HCT116 (cell line): ENCODE results near the gene PADI4. TPM values are rescaled to one million over a fixed set of nuclear protein-coding genes. Genes with fewer than 3 reads are reported as not detected.

Source experiments
- ATAC-seq: fragments of 200-7000 bp; cut with Tn5 transposase; 2 replicates; pipeline ENCODE4 v1.9.1; 2020; ENCODE audit warnings: mild to moderate bottlenecking, moderate library complexity
- BruUV-seq: library from RNA; stranded (reverse); fragments of 400-500 nt; replicated peaks from 2 replicates; lab custom pipeline; 2021; lab: Mats Ljungman, UMichigan
- CTCF ChIA-PET: fragments of 300-600 bp; sonication (Branson Sonifier 250); formaldehyde crosslinking; loops from one replicate; lab custom pipeline; 2021; ENCODE audit warnings: antibody characterized with exemption; lab: Charles Lee
- POLR2A ChIA-PET: fragments of 300-600, 350-600 bp; sonication (Branson Sonifier 250); formaldehyde crosslinking; loops from one replicate; lab custom pipeline; 2021; ENCODE audit warnings: antibody characterized with exemption; lab: Charles Lee
- RAD21 ChIA-PET, 2 experiments: fragments of 300-600 bp; sonication (Branson Sonifier 250); formaldehyde crosslinking; loops; one replicate each; lab custom pipeline; 2023; ENCODE audit warnings: low total read pairs in 2 of 2; ENCODE audit not compliant: uncharacterized antibody in 2 of 2, unreplicated experiment in 2 of 2, low non-redundant PET in 1 of 2; lab: Charles Lee
- DNase-seq: peaks from one replicate; pipeline ENCODE4 v3.0.0-alpha.2; 2010; ENCODE audit warnings: low read depth, low spot score
- H2AFZ ChIP-seq: fragments of 200-600 bp; shearing (Covaris generic), sonication (generic); 2 replicates; pipeline ENCODE4 v1.6.1; 2017; ENCODE audit warnings: low read depth, mixed run types, mixed read lengths, antibody characterized with exemption, low read length; ENCODE audit not compliant: poor library complexity, severe bottlenecking
- H3K27ac ChIP-seq: 2 replicates; pipeline ENCODE4 v1.5.1; 2012; ENCODE audit warnings: low read depth, low read length
- H3K27me3 ChIP-seq: fragments of 200-600 bp; sonication (generic); 2 replicates; pipeline ENCODE4 v1.6.1; 2016; ENCODE audit warnings: mixed run types, low read length, mixed read lengths; ENCODE audit not compliant: insufficient read depth
- H3K36me3 ChIP-seq, 2 experiments: fragments of 200-500 bp in 1 of 2; fragments of 200-600 bp in 1 of 2; sonication (Bioruptor generic) in 1 of 2; sonication (generic) in 1 of 2; 2 replicates each; pipeline versions ENCODE4 v1.5.1 to v1.6.1; 2014 to 2016; ENCODE audit warnings: low read length in 2 of 2, inconsistent platforms in 1 of 2, mixed read lengths in 1 of 2, mixed run types in 1 of 2; ENCODE audit not compliant: insufficient read depth in 2 of 2, control insufficient read depth in 1 of 2
- H3K4me1 ChIP-seq, 2 experiments: fragments of 200-600 bp in 1 of 2; sonication (generic) in 1 of 2; 2 replicates each; pipeline versions ENCODE4 v1.5.1 to v1.6.1; 2012 to 2017; ENCODE audit warnings: low read length in 2 of 2, inconsistent platforms in 1 of 2, mild to moderate bottlenecking in 1 of 2, mixed read lengths in 1 of 2, mixed run types in 1 of 2, moderate library complexity in 1 of 2; ENCODE audit not compliant: insufficient read depth in 2 of 2, control insufficient read depth in 1 of 2
- H3K4me2 ChIP-seq: fragments of 200-600 bp; sonication (generic); 2 replicates; pipeline ENCODE4 v1.6.1; 2017; ENCODE audit warnings: mixed run types, low read length, mixed read lengths
- H3K4me3 ChIP-seq, 2 experiments: fragments of 200-600 bp in 1 of 2; sonication (generic) in 1 of 2; replicated peaks in 1 of 2; 2 replicates each; pipeline ENCODE4 v1.5.1; 2011 to 2016; ENCODE audit warnings: low read length in 2 of 2, control low read depth in 1 of 2, low read depth in 1 of 2, mild to moderate bottlenecking in 1 of 2, mixed read lengths in 1 of 2, mixed run types in 1 of 2
- H3K79me2 ChIP-seq: fragments of 200-600 bp; sonication (generic); 2 replicates; pipeline ENCODE4 v1.6.1; 2017; ENCODE audit warnings: mild to moderate bottlenecking, mixed run types, low read length, moderate library complexity, mixed read lengths; ENCODE audit not compliant: insufficient read depth
- H3K9ac ChIP-seq: fragments of 200-600 bp; sonication (generic); 2 replicates; pipeline ENCODE4 v1.6.1; 2016; ENCODE audit warnings: low read length, mixed read lengths
- H3K9me2 ChIP-seq: fragments of 200-600 bp; sonication (generic), shearing (Covaris generic); 2 replicates; pipeline ENCODE4 v1.6.1; 2017; ENCODE audit warnings: mixed run types, mild to moderate bottlenecking, moderate library complexity; ENCODE audit not compliant: insufficient read depth
- H3K9me3 ChIP-seq, 2 experiments: fragments of 200-500 bp in 1 of 2; fragments of 200-600 bp in 1 of 2; sonication (Bioruptor generic) in 1 of 2; sonication (generic) in 1 of 2; 2 replicates each; pipeline ENCODE4 v1.6.1; 2014 to 2017; ENCODE audit warnings: low read length in 2 of 2, mixed read lengths in 2 of 2, inconsistent platforms in 1 of 2, low read depth in 1 of 2, mild to moderate bottlenecking in 1 of 2, mixed run types in 1 of 2, moderate library complexity in 1 of 2; ENCODE audit not compliant: control insufficient read depth in 1 of 2, insufficient read depth in 1 of 2
- H4K20me1 ChIP-seq: fragments of 200-600 bp; sonication (generic), shearing (Covaris generic); 2 replicates; pipeline ENCODE4 v1.6.1; 2017; ENCODE audit warnings: mixed run types, mild to moderate bottlenecking, moderate library complexity; ENCODE audit not compliant: insufficient read depth
- CBX3 ChIP-seq: IDR thresholded peaks from 2 replicates; pipeline ENCODE4 v1.6.1; 2012; ENCODE audit warnings: low read depth
- CEBPB ChIP-seq: IDR thresholded peaks from 2 replicates; pipeline ENCODE4 v1.6.1; 2012; ENCODE audit warnings: low read depth
- EGR1 ChIP-seq: IDR thresholded peaks from 2 replicates; pipeline ENCODE4 v1.6.1; 2012; ENCODE audit warnings: low read depth
- EZH2phosphoT487 ChIP-seq: fragments of 200-600 bp; IDR thresholded peaks from 2 replicates; pipeline ENCODE4 v1.6.1; 2018; ENCODE audit warnings: antibody characterized with exemption, borderline replicate concordance
- JUND ChIP-seq: IDR thresholded peaks from 2 replicates; pipeline ENCODE4 v1.6.1; 2012
- SIN3A ChIP-seq: IDR thresholded peaks from 2 replicates; pipeline ENCODE4 v1.6.1; 2012; ENCODE audit warnings: low read depth
- TCF7L2 ChIP-seq: IDR thresholded peaks from 2 replicates; pipeline ENCODE4 v1.7.0; 2011; ENCODE audit warnings: borderline replicate concordance, inconsistent platforms; ENCODE audit not compliant: insufficient read depth, insufficient read length; ENCODE audit errors: extremely low read depth
- YY1 ChIP-seq: IDR thresholded peaks from 2 replicates; pipeline ENCODE4 v1.6.1; 2011; ENCODE audit warnings: low read length, low read depth, moderate library complexity, mild to moderate bottlenecking; ENCODE audit not compliant: insufficient replicate concordance; ENCODE audit errors: extremely low read depth
- intact Hi-C: fragments of 100-400 bp; cut with micrococcal nuclease; formaldehyde crosslinking; loops from 2 replicates; pipeline ENCODE4 v1.10.0; 2022
- total RNA-seq: library from RNA; stranded (reverse); gene quantifications from one replicate; pipeline ENCODE4 v1.2.1, GENCODE V29; 2021; ENCODE audit not compliant: unreplicated experiment
- TF ChIP-seq, protein P1 (sequence below): IDR thresholded peaks from 2 replicates; pipeline ENCODE4 v1.6.1; 2012
- TF ChIP-seq, protein P2 (sequence below), 3 experiments: fragments of 200-600 bp in 1 of 3; sonication (generic) in 1 of 3; IDR thresholded peaks in 2 of 3; conservative IDR thresholded peaks in 1 of 3; 2 replicates each; pipeline ENCODE4 v1.5.1; 2012 to 2017; ENCODE audit warnings: low read depth in 2 of 3, low read length in 2 of 3, antibody characterized with exemption in 1 of 3, borderline replicate concordance in 1 of 3, control low read depth in 1 of 3, mild to moderate bottlenecking in 1 of 3, mixed read lengths in 1 of 3, mixed run types in 1 of 3, moderate library complexity in 1 of 3; ENCODE audit not compliant: insufficient read depth in 1 of 3
- TF ChIP-seq, protein P3 (sequence below): IDR thresholded peaks from 2 replicates; pipeline ENCODE4 v1.6.1; 2012

PADI4 gene
- total RNA-seq, 1 experiment from 2014 or later: 0.44 TPM

DNA sequence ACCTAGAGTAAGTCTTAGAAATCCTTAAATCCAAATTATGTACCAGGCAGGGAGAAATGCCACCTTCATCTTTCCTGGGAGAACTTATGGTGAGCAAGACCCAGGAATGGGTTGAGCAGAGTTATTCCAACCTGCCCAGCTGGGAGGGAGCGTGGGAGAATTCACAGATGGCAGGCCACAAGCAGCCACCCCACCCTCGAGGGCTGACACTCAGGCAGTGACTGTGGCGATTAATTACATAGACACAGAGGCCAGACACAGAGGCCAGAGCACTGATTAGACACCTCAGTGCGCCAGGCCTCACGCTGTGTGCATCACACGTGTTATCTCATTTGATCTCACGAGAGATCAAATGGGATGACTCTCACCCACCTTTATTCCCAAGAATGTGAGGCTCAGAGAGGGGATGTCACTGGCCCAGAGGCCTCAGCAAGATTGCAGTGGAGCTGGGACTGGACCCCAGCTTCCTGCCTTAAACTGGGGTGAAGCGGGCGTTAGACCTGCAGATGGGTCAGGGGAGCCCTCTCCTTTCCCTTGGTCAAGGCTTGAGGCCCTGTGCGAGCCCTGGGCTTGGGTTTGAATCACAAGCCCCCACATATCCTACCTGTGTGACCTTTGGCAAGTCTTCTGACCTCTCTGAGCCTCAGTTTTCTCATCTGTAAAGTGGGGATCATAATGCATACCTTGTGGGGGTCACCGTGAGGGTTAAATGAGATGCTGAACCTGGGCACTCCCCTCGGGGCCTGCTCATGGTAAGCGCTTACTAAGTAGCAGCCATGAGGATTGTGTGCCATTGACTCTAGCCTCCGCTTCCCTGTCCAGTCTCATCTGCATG, 28.8 kb upstream of the PADI4 start:
- Histone ChIP-seq H3K9me3 (no peaks in the 10 kb centered on the region), H3K4me2 (no peak overlapping the region), H3K4me3 (no peak overlapping the region), H2AFZ (no peak overlapping the region), H3K4me1 (peaks cover 0 to 9% of the 10 kb centered on the region in 2 experiments; a peak in 2 of 4 replicates), H3K9ac (no peak overlapping the region), H3K27ac (no peak overlapping the region), H3K79me2 (no peaks in the 10 kb centered on the region), H4K20me1 (no peaks in the 10 kb centered on the region), H3K36me3 (no peaks in the 10 kb centered on the region), H3K9me2 (no peaks in the 10 kb centered on the region), H3K27me3 (peaks cover 3% of the 10 kb centered on the region; the same call in 1 of the 2 replicates)
- DNase-seq (no peak), ATAC-seq (no peak)
- ChIA-PET POLR2A (no interaction called here), CTCF (no interaction called here), RAD21 (no interaction called here)
- TF ChIP-seq, protein P1, sequence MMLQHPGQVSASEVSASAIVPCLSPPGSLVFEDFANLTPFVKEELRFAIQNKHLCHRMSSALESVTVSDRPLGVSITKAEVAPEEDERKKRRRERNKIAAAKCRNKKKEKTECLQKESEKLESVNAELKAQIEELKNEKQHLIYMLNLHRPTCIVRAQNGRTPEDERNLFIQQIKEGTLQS: no peak
- TF ChIP-seq EZH2phosphoT487 (no peak), YY1 (no peak), SIN3A (no peak), EGR1 (no peak), CBX3 (no peak), TCF7L2 (no peak), CEBPB (no peak), JUND (no peak)
- TF ChIP-seq, protein P2, sequence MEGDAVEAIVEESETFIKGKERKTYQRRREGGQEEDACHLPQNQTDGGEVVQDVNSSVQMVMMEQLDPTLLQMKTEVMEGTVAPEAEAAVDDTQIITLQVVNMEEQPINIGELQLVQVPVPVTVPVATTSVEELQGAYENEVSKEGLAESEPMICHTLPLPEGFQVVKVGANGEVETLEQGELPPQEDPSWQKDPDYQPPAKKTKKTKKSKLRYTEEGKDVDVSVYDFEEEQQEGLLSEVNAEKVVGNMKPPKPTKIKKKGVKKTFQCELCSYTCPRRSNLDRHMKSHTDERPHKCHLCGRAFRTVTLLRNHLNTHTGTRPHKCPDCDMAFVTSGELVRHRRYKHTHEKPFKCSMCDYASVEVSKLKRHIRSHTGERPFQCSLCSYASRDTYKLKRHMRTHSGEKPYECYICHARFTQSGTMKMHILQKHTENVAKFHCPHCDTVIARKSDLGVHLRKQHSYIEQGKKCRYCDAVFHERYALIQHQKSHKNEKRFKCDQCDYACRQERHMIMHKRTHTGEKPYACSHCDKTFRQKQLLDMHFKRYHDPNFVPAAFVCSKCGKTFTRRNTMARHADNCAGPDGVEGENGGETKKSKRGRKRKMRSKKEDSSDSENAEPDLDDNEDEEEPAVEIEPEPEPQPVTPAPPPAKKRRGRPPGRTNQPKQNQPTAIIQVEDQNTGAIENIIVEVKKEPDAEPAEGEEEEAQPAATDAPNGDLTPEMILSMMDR (IDR thresholded peaks at IDR 0.05 in 2 of 3, conservative IDR thresholded peaks at IDR 0.05 in 1 of 3; ENCODE audit: borderline replicate concordance in 1 of 3, insufficient read depth in 1 of 3, low read depth in 2 of 3, low read length in 2 of 3): no peak
- TF ChIP-seq, protein P3, sequence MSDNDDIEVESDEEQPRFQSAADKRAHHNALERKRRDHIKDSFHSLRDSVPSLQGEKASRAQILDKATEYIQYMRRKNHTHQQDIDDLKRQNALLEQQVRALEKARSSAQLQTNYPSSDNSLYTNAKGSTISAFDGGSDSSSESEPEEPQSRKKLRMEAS: no peak
- no TSS peak for BruUV-seq
- intact Hi-C loops: no loop called here
